Right ventricle myocardium inferior (tissue), 1 donor: ENCODE data around the gene COA3. TPM values are rescaled to one million over a fixed set of nuclear protein-coding genes. Genes with fewer than 3 reads are reported as not detected.

Source experiments
- ATAC-seq: fragments of 200-7000 bp; cut with Tn5 transposase; one replicate; pipeline ENCODE4 v1.9.1; 2020; ENCODE audit warnings: mild to moderate bottlenecking, moderate library complexity
- DNase-seq: peaks from one replicate; pipeline ENCODE4 v3.0.0; 2021; ENCODE audit errors: missing footprints
- intact Hi-C: fragments of 100-400 bp; cut with DNase I; formaldehyde crosslinking; loops from one replicate; pipeline ENCODE4 v1.11.0; 2022
- total RNA-seq: library from RNA; stranded (reverse); fragmentation: NEBNext Ultra II Directional; extraction: Animal tissue kit (Norgen Biotek cat#: 25700); gene quantifications from one replicate; pipeline ENCODE4 v1.2.1, GENCODE V29; 2021
- donor health status: DM: no; HTN: yes; CAD: no; lungs with severe emphysema.

Gene COA3
- total RNA-seq, 1 donor from 2014 or later = 72.6 TPM

DNA sequence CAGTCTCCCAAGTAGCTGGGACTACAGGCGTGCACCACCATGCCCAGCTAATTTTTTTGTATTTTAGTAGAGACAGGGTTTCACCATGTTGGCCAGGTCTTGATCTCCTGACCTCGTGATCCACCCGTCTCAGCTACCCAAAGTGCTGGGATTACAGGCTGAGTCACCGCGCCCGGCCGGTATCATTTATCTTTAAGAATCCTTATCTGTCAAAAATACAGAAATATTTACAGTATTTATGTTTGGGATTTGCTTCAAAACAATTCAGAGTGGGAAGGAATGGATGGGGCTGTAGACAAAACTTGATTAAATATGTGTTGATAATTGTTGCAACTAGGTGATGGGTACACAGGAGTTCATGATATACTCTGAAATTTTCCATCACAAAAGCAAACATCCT is 22.7 kb upstream of the COA3 start:
- ATAC-seq = no peak
- intact Hi-C loops = loop anchor here (10.0 kb wide), 2 partner anchors 46 to 246 kb away; partner anchors contain the start of genes PSMC3IP and VPS25

GRCh38 chr17:42819939-42820535 is 21.5 kb upstream of the COA3 start:
- intact Hi-C loops = loop anchor here (10.0 kb wide), 2 partner anchors 45 to 245 kb away; partner anchors contain the start of genes PSMC3IP and VPS25
- DNase-seq (no peak), ATAC-seq (no peak)

More for the DNA sequence above, 22.7 kb upstream of the COA3 start:
- no peak for DNase-seq

DNA sequence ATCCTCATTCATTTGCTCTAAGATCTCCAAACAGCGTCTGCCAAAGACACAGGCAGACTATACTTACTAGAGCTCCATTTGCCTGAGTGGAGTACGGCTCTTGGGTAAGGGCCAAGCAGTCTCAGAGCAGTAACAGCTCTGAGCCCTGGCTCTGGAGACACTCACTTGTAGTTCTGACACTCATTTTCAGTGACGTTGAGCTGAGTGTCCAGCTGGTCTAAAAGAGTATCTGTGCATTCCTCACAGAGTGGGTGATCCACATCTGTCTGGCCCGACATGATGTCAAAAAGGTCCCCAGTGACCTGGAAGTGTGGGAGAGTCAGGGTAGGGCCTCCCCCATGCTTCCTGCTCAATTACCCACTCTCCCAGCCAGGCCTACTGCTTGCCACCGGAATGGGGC is 19.9 kb upstream of the COA3 start:
- intact Hi-C loops = no loop called here
- DNase-seq (no peak), ATAC-seq (no peak)

GRCh38 chr17:42817866-42818265 is 19.4 kb upstream of the COA3 start:
- ATAC-seq = no peak
- intact Hi-C loops = no loop called here
- DNase-seq = no peak

- intact Hi-C loops = no loop called here
These were observed 16.3 kb upstream of the COA3 start for GRCh38 chr17:42814633-42815399.

DNA sequence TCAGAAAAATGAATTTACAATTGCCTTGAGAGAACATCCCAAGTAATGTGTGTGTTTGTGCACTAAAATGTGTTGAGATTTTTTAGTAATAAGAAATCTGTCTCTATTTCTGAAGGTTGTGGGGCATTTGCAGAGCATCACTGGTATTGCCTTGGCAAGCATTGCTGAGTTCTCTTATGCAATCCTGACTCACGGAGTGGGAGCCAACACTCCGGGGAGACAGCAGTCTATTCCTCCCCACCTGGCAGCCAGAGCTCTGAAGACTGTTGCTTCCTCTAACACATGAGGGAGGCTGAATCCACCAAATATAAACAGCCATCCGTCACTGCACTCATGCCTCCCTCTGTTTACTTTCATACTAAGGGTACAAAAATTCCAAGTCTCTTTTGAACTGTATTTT is 10.7 kb upstream of the COA3 start:
- peak; percentile 76 for ATAC-seq
- intact Hi-C loops = no loop called here
- DNase-seq = no peak

More at GRCh38 chr17:42814633-42815399, 16.3 kb upstream of the COA3 start:
- no peak for ATAC-seq
- DNase-seq = no peak

DNA sequence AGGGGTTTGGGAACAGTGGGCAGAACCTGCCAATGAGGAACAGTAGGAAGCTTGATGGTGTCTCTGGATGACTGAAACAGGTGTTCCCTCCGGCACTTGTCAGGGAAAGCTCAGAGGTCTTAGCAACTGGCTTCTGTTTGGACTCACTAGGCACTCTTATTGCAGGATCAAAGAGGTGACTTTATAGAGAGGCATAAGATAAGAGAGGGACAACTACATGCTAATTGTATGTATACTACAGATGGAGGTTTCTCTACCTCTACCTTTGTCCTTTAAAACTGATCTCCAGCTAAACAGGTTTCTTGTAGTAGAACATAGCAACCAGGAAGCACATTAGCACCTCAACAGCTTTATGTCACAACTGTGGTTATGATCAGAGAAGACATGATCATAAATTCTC is 7.7 kb upstream of the COA3 start:
- DNase-seq (no peak), ATAC-seq (no peak)
- intact Hi-C loops = no loop called here

GRCh38 chr17:42804918-42805367 is 6.4 kb upstream of the COA3 start:
- intact Hi-C loops = no loop called here
- ATAC-seq = no peak
- no peak for DNase-seq

DNA sequence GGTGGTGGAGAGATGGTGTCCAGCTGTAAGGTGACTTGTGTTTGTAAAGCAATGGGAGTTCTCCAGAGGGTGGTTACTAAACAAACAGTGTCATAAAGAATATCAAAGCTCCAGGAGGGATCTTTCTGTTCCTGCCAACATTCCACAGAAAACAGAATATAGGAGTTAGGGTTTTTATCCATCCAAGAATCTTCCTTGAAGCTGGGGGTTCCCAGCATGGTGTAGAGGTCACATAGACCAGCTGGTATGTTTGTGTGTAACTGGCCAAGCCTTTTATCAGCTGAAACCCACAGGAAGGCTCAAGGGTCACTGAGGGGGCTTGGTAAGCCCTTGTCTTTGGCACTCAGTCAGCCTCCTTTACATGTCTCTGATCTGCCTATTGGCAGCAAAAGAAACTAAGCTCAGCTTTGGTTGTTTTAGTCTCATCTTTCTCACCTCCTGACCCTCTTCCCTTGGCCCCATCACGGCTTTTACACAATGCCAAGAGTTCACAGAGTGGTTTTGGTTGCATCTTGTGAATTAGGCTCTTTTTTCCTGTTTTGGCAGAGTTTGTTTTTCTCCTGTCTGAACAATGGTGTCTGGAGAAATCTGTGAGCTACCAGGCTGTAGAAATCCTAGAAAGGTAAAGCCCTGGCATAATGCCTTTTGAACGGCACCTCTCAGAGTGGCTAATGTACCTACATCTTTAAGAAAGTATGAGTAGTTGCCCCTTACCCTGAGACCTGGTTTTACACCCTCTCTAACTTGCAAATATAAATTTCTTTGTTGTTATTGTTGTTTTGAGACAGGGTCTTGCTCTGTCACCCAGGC is 4.8 kb upstream of the COA3 start:
- intact Hi-C loops = no loop called here
- ATAC-seq (no peak), DNase-seq (no peak)

GRCh38 chr17:42798011-42798382 is 507 bp downstream of the COA3 start:
- DNase-seq (no peak), ATAC-seq (no peak)
- intact Hi-C loops = no loop called here

- ATAC-seq = no peak
- no peak for DNase-seq
- intact Hi-C loops = no loop called here
These were observed 1.2 kb downstream of the COA3 start for GRCh38 chr17:42797067-42798007.

DNA sequence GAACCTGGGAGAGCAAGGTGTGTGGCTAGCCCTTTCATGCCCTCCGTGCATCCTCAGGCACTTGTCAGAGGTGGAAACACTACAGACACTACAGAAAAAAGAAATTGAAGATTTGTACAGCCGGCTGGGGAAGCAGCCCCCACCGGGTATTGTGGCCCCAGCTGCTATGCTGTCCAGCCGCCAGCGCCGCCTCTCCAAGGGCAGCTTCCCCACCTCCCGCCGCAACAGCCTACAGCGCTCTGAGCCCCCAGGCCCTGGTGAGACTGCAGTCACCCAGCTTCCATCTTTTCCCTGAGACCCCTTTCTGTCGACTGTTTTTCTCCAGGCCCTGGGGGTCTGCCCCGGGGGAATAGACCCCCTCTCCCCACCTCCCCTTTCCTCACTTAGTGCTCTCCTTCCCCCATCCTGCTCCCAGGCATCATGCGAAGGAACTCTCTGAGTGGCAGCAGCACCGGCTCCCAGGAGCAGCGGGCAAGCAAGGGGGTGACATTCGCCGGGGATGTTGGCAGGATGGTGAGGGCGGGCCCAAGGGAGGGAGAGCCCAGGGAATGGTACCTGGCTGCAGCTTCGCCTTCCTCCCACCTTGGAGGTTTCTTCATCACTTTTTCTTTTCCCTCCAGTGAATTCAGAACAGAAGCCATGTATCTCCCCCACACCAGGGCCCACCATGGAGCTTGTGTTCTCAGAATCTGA is 2.3 kb downstream of the COA3 start:
- ATAC-seq (no peak), DNase-seq (no peak)
- intact Hi-C loops = no loop called here

DNA sequence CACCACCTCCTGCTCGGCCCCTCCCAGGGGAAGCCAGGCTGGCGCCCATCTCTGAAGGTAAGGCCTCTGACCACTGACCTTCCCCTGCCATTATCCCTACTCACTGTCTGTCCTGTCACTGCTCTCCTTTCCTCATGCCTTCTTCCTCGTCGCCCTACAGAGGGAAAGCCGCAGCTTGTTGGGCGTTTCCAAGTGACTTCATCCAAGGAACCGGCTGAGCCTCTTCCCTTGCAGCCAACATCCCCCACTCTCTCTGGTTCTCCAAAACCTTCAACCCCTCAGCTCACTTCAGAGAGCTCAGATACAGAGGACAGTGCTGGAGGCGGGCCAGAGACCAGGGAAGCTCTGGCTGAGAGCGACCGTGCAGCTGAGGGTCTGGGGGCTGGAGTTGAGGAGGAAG is 3.0 kb downstream of the COA3 start:
- no peak for ATAC-seq
- intact Hi-C loops = no loop called here
- DNase-seq = no peak

DNA sequence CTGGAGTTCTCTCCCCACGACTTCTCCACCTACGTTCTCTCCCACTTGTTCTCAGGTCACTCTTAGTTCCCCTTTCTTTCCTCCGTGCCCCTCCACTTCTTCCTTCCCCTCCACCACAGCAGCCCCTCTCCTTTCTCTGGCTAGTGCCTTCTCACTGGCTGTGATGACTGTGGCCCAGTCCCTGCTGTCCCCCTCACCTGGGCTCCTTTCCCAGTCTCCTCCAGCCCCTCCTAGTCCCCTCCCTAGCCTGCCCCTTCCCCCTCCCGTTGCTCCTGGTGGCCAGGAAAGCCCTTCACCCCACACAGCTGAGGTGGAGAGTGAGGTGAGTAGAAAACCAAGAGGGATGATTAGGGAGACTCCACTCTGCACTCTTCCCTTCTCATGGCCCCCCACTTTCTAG is 3.4 kb downstream of the COA3 start:
- DNase-seq = no peak
- intact Hi-C loops = no loop called here

DNA sequence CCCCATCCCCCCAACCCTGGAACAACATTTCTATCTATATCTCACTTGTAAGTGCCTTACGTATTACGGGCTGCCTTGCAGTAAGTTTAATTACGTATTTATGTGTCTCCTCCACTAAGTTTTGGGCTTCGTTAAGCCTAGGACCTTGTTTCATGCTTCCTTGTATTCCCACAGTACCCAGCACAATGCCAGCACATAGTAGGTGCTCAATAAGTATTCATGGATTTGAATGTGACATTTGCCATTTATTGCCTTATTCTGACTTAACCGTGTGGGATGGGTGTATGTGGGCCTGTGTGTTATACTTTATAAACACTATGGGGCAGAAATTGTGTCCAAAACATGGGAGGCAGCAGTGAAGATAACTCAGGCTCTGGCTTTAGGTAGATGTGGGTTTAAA is 6.0 kb downstream of the COA3 start:
- DNase-seq (no peak), ATAC-seq (no peak)
- intact Hi-C loops = no loop called here

More for the DNA sequence above, 3.4 kb downstream of the COA3 start:
- ATAC-seq = no peak

DNA sequence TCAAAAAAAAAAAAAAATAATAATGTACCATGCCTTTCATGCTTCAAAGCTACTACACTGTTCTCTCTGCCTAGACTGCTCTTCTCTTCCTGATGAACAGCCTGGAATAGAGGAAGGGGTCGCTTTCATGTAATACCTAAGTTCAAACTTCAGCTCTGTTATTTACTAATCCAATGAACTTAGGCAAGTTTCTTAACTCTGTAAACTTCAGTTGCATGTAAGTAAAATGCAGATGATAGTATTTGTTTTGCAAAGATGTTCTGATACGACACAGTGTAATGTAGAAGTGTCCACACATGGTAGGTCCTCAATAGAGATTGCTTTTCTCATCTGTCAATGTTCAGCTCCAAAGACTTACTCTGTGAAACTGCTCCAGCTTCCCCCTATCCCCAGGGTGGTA is 6.6 kb downstream of the COA3 start:
- DNase-seq = no peak
- intact Hi-C loops = no loop called here
- no peak for ATAC-seq

DNA sequence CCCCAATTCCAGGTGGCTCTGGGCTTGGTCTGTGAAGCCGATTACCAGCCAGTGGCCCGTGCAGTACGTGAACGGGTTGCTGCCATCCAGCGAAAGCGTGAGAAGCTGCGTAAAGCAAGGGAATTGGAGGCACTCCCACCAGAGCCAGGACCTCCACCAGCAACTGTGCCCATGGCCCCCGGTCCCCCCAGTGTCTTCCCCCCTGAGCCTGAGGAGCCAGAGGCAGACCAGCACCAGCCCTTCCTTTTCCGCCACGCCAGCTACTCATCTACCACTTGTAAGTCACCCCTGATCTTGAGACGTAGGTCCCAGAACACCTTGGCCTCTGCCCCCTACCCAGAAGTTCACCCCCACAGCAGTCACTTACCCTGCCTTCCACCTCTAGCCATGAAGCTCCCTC is 11.2 kb downstream of the COA3 start:
- no peak for DNase-seq
- intact Hi-C loops = no loop called here
- no peak for ATAC-seq
